CD4-positive, CD25-positive, alpha-beta regulatory T cell (primary cell): ENCODE measurements around the gene TRAPPC12. TPM values are rescaled to one million over a fixed set of nuclear protein-coding genes. Genes with fewer than 3 reads are reported as not detected.

ENCODE experiments used
- ATAC-seq, 2 donors: fragments of 150-1000 bp; cut with Tn5 transposase; one replicate each; pipeline ENCODE4 v1.10.0; 2021; ENCODE audit warnings: low read depth in 2 of 2, moderate number of reproducible peaks in 2 of 2, moderate library complexity in 1 of 2
- DNase-seq, 3 donors: peaks; one replicate each; pipeline versions ENCODE4 v3.0.0 to v3.0.0-alpha.2; 2012 to 2022; ENCODE audit warnings: mixed read lengths in 1 of 3
- H3K27ac ChIP-seq: one replicate; pipeline ENCODE4 v1.7.0; 2013; ENCODE audit warnings: mild to moderate bottlenecking, low read length; ENCODE audit not compliant: insufficient read depth, poor library complexity, severe bottlenecking
- H3K27me3 ChIP-seq: one replicate; pipeline ENCODE4 v1.7.0; 2013; ENCODE audit warnings: low read length; ENCODE audit not compliant: control insufficient read depth, insufficient read depth
- H3K36me3 ChIP-seq: one replicate; pipeline ENCODE4 v1.7.0; 2013; ENCODE audit warnings: mild to moderate bottlenecking, low read length, moderate library complexity; ENCODE audit not compliant: control insufficient read depth, insufficient read depth
- H3K4me1 ChIP-seq: 2 replicates; pipeline ENCODE4 v1.7.0; 2013; ENCODE audit warnings: mild to moderate bottlenecking, low read length; ENCODE audit not compliant: insufficient read depth, control insufficient read depth, poor library complexity, severe bottlenecking
- H3K4me3 ChIP-seq: one replicate; pipeline ENCODE4 v1.7.0; 2013; ENCODE audit warnings: low read depth, mild to moderate bottlenecking, low read length, moderate library complexity
- H3K9me3 ChIP-seq, 2 experiments: 1 replicate in 1 of 2; 2 replicates in 1 of 2; pipeline ENCODE4 v1.7.0; 2013; ENCODE audit warnings: low read length in 2 of 2, mild to moderate bottlenecking in 1 of 2, moderate library complexity in 1 of 2; ENCODE audit not compliant: control insufficient read depth in 2 of 2
- H3K27ac Mint-ChIP-seq, 3 donors: one replicate each; pipeline ENCODE4 v1.8.0; 2020 to 2022; ENCODE audit warnings: mild to moderate bottlenecking in 3 of 3, mixed read lengths in 3 of 3, moderate library complexity in 2 of 3
- H3K27me3 Mint-ChIP-seq: one replicate; pipeline ENCODE4 v1.8.0; 2022; ENCODE audit warnings: mild to moderate bottlenecking, mixed read lengths
- H3K36me3 Mint-ChIP-seq: one replicate; pipeline ENCODE4 v1.8.0; 2020; ENCODE audit warnings: mixed read lengths
- H3K4me1 Mint-ChIP-seq, 4 donors: one replicate each; pipeline ENCODE4 v1.8.0; 2020 to 2022; ENCODE audit warnings: mixed read lengths in 4 of 4, mild to moderate bottlenecking in 1 of 4
- H3K4me3 Mint-ChIP-seq, 4 donors: one replicate each; pipeline ENCODE4 v1.8.0; 2020 to 2022; ENCODE audit warnings: mild to moderate bottlenecking in 4 of 4, mixed read lengths in 4 of 4, moderate library complexity in 3 of 4
- H3K9me3 Mint-ChIP-seq, 7 donors: one replicate each; pipeline ENCODE4 v1.8.0; 2020 to 2022; ENCODE audit warnings: mixed read lengths in 7 of 7, mild to moderate bottlenecking in 3 of 7, moderate library complexity in 2 of 7
- polyA plus RNA-seq, 4 donors: library from polyadenylated mRNA; unstranded; fragments of 300-500 nt; fragmentation: Illumina TruSeq; gene quantifications; one replicate each; pipeline ENCODE4 v1.2.3, GENCODE V29; 2021
- total RNA-seq: library from RNA; stranded (reverse); gene quantifications from one replicate; pipeline ENCODE4 v1.2.3, GENCODE V29; 2022

Gene TRAPPC12
- total and polyA plus RNA-seq, 5 donors from 2014 or later: 30.5 to 97.3 (median 34.2) TPM

- peaks cover 0 to 2% (median 0%) of the 10 kb centered on the region in 7 donors for H3K9me3 Mint-ChIP-seq
- no peak overlapping the region for H3K27ac Mint-ChIP-seq
- Histone ChIP-seq H3K4me1 (no peaks in the 10 kb centered on the region), H3K27ac (no peak overlapping the region), H3K36me3 (peaks cover 3% of the 10 kb centered on the region), H3K9me3 (no peaks in the 10 kb centered on the region), H3K27me3 (no peaks in the 10 kb centered on the region), H3K4me3 (no peak overlapping the region)
- DNase-seq (no peak), ATAC-seq (no peak)
- H3K4me3 Mint-ChIP-seq: no peak overlapping the region
- H3K27me3 Mint-ChIP-seq: no peaks in the 10 kb centered on the region
- peaks cover 25% of the 10 kb centered on the region for H3K36me3 Mint-ChIP-seq
- peaks cover 0 to 5% (median 0%) of the 10 kb centered on the region in 4 donors for H3K4me1 Mint-ChIP-seq
Measured at GRCh38 chr2:3342324-3342723, 37.2 kb upstream of the TRAPPC12 start.

- H3K27me3 ChIP-seq: no peaks in the 10 kb centered on the region
- no peak overlapping the region for H3K27ac ChIP-seq
- no peak overlapping the region for H3K4me3 Mint-ChIP-seq
- H3K9me3 ChIP-seq: no peaks in the 10 kb centered on the region
- peaks cover 0 to 2% (median 0%) of the 10 kb centered on the region in 7 donors for H3K9me3 Mint-ChIP-seq
- no peak overlapping the region for H3K4me3 ChIP-seq
- H3K4me1 Mint-ChIP-seq: peaks cover 0 to 5% (median 0%) of the 10 kb centered on the region in 4 donors
- H3K27ac Mint-ChIP-seq: no peak overlapping the region
- peaks cover 3% of the 10 kb centered on the region for H3K36me3 ChIP-seq
- DNase-seq (no peak), ATAC-seq (no peak)
- H3K4me1 ChIP-seq: no peaks in the 10 kb centered on the region
- H3K36me3 Mint-ChIP-seq: peaks cover 27% of the 10 kb centered on the region
- H3K27me3 Mint-ChIP-seq: no peaks in the 10 kb centered on the region
Measured at GRCh38 chr2:3343012-3343411, 36.5 kb upstream of the TRAPPC12 start.

GRCh38 chr2:3344897-3345296 lies 34.6 kb upstream of the TRAPPC12 start:
- no peak overlapping the region for H3K27ac ChIP-seq
- ATAC-seq (no peak), DNase-seq (no peak)
- H3K4me1 Mint-ChIP-seq: peaks cover 0 to 5% (median 2%) of the 10 kb centered on the region in 4 donors
- H3K27ac Mint-ChIP-seq: no peak overlapping the region
- H3K4me3 ChIP-seq: no peak overlapping the region
- no peaks in the 10 kb centered on the region for H3K9me3 ChIP-seq
- H3K27me3 ChIP-seq: no peaks in the 10 kb centered on the region
- peaks cover 30% of the 10 kb centered on the region for H3K36me3 Mint-ChIP-seq
- H3K36me3 ChIP-seq: peaks cover 3% of the 10 kb centered on the region
- no peaks in the 10 kb centered on the region for H3K4me1 ChIP-seq
- H3K4me3 Mint-ChIP-seq: no peak overlapping the region
- no peaks in the 10 kb centered on the region for H3K27me3 Mint-ChIP-seq
- H3K9me3 Mint-ChIP-seq: peaks cover 0 to 2% (median 0%) of the 10 kb centered on the region in 7 donors

GRCh38 chr2:3345621-3346020 lies 33.9 kb upstream of the TRAPPC12 start:
- Mint-ChIP-seq H3K4me3 (no peak overlapping the region), H3K27ac (no peak overlapping the region), H3K4me1 (peaks cover 0 to 5% (median 4%) of the 10 kb centered on the region in 4 donors), H3K27me3 (no peaks in the 10 kb centered on the region), H3K9me3 (peaks cover 0 to 4% (median 0%) of the 10 kb centered on the region in 7 donors), H3K36me3 (peaks cover 34% of the 10 kb centered on the region)
- no peak overlapping the region for H3K4me3 ChIP-seq
- H3K9me3 ChIP-seq: peaks cover 1 to 4% of the 10 kb centered on the region in 2 experiments
- peaks cover 6% of the 10 kb centered on the region for H3K36me3 ChIP-seq
- H3K27me3 ChIP-seq: no peaks in the 10 kb centered on the region
- no peak for DNase-seq
- H3K4me1 ChIP-seq: no peaks in the 10 kb centered on the region
- no peak overlapping the region for H3K27ac ChIP-seq
- no peak for ATAC-seq

GRCh38 chr2:3348767-3349166 lies 30.7 kb upstream of the TRAPPC12 start:
- peaks cover 25% of the 10 kb centered on the region for H3K36me3 ChIP-seq

GRCh38 chr2:3349211-3349693 lies 30.2 kb upstream of the TRAPPC12 start:
- peaks cover 2 to 4% of the 10 kb centered on the region in 2 experiments for H3K9me3 ChIP-seq
- DNase-seq (no peak), ATAC-seq (no peak)
- H3K4me3 Mint-ChIP-seq: no peak overlapping the region
- no peak overlapping the region for H3K4me3 ChIP-seq
- H3K27me3 ChIP-seq: no peaks in the 10 kb centered on the region
- no peaks in the 10 kb centered on the region for H3K4me1 ChIP-seq
- H3K27ac Mint-ChIP-seq: peak overlapping the region in 1 of 3 donors; percentile 7
- peaks cover 0 to 7% (median 4%) of the 10 kb centered on the region in 7 donors for H3K9me3 Mint-ChIP-seq
- peaks cover 30% of the 10 kb centered on the region for H3K36me3 ChIP-seq
- H3K36me3 Mint-ChIP-seq: peaks cover 53% of the 10 kb centered on the region
- H3K27me3 Mint-ChIP-seq: no peaks in the 10 kb centered on the region
- H3K4me1 Mint-ChIP-seq: peaks cover 0 to 5% (median 3%) of the 10 kb centered on the region in 4 donors
- H3K27ac ChIP-seq: no peak overlapping the region

More at GRCh38 chr2:3348767-3349166, 30.7 kb upstream of the TRAPPC12 start:
- Histone ChIP-seq H3K4me1 (no peaks in the 10 kb centered on the region), H3K27me3 (no peaks in the 10 kb centered on the region), H3K4me3 (no peak overlapping the region), H3K27ac (no peak overlapping the region), H3K9me3 (peaks cover 2 to 4% of the 10 kb centered on the region in 2 experiments)
- ATAC-seq: no peak
- Mint-ChIP-seq H3K9me3 (peaks cover 0 to 7% (median 4%) of the 10 kb centered on the region in 7 donors), H3K27me3 (no peaks in the 10 kb centered on the region), H3K4me1 (peaks cover 0 to 5% (median 3%) of the 10 kb centered on the region in 4 donors), H3K27ac (no peak overlapping the region), H3K4me3 (no peak overlapping the region), H3K36me3 (peaks cover 48% of the 10 kb centered on the region)
- DNase-seq: no peak

- DNase-seq: no peak
- peaks cover 0 to 28% (median 17%) of the 10 kb centered on the region in 4 donors for H3K4me1 Mint-ChIP-seq
- H3K4me1 ChIP-seq: no peaks in the 10 kb centered on the region
- H3K36me3 ChIP-seq: peaks cover 33% of the 10 kb centered on the region
- no peak for ATAC-seq
- no peak overlapping the region for H3K27ac Mint-ChIP-seq
- H3K27me3 Mint-ChIP-seq: no peaks in the 10 kb centered on the region
- H3K9me3 ChIP-seq: peaks cover 2 to 4% of the 10 kb centered on the region in 2 experiments
- no peaks in the 10 kb centered on the region for H3K27me3 ChIP-seq
- no peak overlapping the region for H3K27ac ChIP-seq
- no peak overlapping the region for H3K4me3 Mint-ChIP-seq
- no peak overlapping the region for H3K4me3 ChIP-seq
- peaks cover 32% of the 10 kb centered on the region for H3K36me3 Mint-ChIP-seq
- peaks cover 0 to 7% (median 4%) of the 10 kb centered on the region in 7 donors for H3K9me3 Mint-ChIP-seq
Measured at GRCh38 chr2:3354986-3355385, 24.5 kb upstream of the TRAPPC12 start.

- no peak for ATAC-seq
Measured at GRCh38 chr2:3355951-3356569, 23.4 kb upstream of the TRAPPC12 start.

More at GRCh38 chr2:3355951-3356569, 23.4 kb upstream of the TRAPPC12 start:
- H3K4me3 Mint-ChIP-seq: no peak overlapping the region
- H3K4me1 Mint-ChIP-seq: peaks cover 0 to 29% (median 21%) of the 10 kb centered on the region in 4 donors
- no peak overlapping the region for H3K4me3 ChIP-seq
- peaks cover 25% of the 10 kb centered on the region for H3K36me3 Mint-ChIP-seq
- no peak overlapping the region for H3K27ac ChIP-seq
- peak overlapping the region in 1 of 3 donors; percentile 25 for H3K27ac Mint-ChIP-seq
- H3K9me3 ChIP-seq: no peaks in the 10 kb centered on the region
- no peaks in the 10 kb centered on the region for H3K27me3 Mint-ChIP-seq
- H3K36me3 ChIP-seq: peaks cover 30% of the 10 kb centered on the region
- H3K4me1 ChIP-seq: no peaks in the 10 kb centered on the region
- no peak for DNase-seq
- H3K9me3 Mint-ChIP-seq: peaks cover 0 to 4% (median 3%) of the 10 kb centered on the region in 7 donors
- no peaks in the 10 kb centered on the region for H3K27me3 ChIP-seq
